COLO668 (cell line): ENCODE measurements around the gene LYZL4.

ENCODE experiments used
- DNase-seq: peaks from one replicate; lab custom pipeline; 2025; ENCODE audit not compliant: unreplicated experiment; lab: John Stamatoyannopoulos, UW

The LYZL4 gene

GRCh38 chr3:42375121-42375800 is 35.1 kb downstream of the LYZL4 start:
- DNase-seq = no peak

GRCh38 chr3:42371776-42372175 is 38.6 kb downstream of the LYZL4 start:
- no peak for DNase-seq

GRCh38 chr3:42369832-42370231 is 40.6 kb downstream of the LYZL4 start:
- DNase-seq = no peak

DNA sequence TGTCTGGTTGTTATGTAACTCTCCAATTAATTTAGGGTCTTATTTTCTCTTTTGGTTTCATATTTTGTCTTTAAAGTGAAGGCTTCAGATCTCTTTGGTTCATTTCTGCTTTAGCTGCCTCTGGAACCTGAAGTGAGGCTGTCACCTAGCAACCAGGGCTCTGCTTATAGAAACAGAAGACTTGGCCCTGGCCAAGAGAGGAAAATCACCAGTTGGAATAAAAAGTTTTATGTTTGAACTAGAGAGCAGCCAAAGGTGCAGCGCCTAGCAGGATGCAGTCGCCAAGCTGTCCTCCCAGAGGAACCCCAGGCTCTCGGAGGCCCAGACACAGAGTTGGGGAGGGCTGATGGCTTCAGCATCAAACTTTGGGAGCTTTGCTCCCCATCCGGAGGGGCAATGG is 41.1 kb downstream of the LYZL4 start:
- DNase-seq = peak; percentile 16

DNA sequence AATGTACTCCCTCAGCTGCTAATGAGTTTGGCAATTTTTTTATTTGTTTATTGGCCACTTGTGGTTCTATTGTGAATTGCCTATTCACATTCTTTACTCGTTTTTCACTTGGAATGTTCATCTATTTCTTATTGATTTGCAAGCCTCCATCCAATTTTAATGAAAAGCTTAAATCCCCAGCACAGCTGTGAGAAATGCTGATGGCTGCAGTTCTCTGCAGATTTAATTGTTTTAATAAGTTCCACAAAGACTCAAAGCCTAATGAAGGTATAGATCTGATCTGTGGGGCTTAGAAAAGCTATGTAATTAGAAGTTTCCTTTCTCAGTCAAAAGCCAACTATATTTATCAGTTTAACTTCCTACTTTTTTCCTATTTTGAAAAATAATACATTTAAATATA is 41.5 kb downstream of the LYZL4 start:
- DNase-seq = no peak

DNA sequence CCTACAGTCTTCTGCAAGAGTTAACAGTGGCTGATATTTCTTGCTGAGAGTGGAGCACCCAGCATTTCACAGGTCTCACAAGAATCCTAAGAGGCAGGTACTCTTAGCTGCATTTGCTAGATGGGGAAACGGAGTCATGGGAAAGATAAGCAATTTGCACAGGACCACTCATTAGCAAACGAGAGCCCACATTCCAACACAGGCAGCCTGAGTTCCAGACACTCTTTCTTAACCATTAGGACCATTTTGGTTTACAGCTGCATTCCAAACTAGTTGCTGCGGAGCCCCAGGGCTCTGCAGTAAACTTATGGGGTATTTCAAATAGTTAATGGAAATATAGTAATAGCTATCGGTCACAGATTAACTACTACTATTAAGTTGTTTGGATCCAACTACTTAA is 42.5 kb downstream of the LYZL4 start:
- no peak for DNase-seq

GRCh38 chr3:42366550-42366949 is 43.9 kb downstream of the LYZL4 start:
- DNase-seq = no peak

DNA sequence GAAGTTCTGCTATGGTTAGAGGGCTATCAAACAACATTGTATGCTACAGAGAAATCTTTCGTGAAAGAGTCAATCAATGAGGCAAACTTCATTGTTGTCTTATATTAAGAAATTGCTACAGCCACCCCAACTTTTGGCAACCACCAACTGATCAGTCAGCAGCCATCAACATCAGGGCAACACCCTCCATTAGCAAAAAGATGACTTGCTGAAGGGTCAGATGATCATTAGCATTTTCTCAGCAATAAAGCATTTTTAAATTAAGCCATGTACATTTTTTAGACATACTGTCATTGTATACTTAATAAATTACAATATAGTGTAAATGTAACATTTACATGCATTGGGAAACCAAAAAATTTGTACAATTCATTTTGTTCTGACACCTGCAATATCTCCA is 53.1 kb downstream of the LYZL4 start:
- no peak for DNase-seq

DNA sequence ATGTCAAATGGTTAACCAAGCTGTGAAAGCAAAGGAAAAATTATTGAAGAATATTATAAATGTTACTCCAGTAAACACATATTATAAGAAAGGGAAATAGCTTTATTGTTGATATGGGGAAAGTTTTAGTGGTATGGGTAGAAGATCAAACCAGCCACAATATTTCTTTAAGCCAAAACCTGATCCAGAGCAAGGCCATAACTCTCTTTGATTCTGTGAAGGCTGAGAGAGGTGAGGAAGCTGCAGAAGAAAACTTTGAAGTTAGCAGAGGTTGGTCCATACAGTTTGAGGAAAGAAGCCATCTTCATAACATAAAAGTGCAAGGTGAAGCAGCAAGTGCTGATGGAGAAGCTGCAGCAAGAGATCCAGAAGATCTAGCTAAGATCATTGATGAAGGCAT is 54.8 kb downstream of the LYZL4 start:
- no peak for DNase-seq

DNA sequence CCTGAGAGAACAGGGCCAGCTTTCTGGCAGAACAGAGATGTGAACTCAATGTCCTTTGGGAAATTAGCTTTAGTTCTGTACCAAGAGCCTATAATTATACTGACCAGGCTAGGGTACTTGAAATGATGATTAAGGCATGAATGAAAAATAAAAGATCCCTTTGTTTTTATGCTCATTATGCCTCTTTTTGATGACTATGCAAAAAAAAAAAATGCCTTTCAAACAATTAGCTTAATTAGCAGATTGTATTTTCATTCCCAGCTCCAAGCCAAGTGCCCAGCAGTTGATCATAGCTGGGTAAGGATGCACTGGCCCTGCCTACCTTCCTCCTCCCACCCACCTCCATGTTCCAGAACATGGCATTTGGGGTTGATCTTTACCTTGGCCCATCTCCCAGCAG is 56.8 kb downstream of the LYZL4 start:
- DNase-seq = no peak

DNA sequence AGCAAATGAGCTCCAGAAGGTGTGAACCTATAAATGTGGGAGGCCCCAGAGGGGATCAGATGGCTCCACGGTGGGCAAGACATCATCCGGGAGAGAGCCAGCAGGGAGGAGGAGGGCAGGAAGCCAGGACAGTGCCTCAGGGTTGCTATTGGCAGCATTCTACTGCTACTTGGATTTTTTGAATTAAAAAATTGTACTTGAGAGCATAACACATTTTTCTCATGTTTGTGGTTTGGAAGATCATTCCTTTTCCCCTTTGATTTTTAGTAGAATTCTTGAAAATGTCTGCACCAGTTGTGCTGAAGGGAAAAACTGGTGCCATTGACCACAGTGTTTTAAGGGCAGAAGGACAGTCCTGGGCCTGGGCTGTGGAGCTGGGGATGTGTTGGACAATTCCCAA is 59.2 kb downstream of the LYZL4 start:
- no peak for DNase-seq

GRCh38 chr3:42349765-42350594 is 60.4 kb downstream of the LYZL4 start:
- DNase-seq = no peak

DNA sequence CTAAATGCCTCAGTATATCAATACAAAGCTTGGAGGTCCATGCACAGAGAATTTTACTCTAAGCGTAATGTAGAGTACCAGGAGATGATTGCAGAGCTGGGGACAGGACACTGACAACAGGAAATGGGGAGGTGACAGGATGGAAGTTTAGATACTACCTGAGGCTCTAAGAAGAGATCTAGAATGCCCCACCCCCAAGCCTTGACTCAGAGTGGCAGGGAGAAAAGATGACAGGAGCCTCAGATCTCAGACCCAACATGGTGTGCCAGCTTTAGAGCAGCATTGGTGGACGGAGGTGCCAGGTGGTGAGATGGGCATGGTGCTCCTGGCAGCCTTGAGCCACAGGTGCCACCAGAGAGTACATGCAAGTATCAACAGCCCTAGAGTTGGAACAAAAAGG is 62.5 kb downstream of the LYZL4 start:
- DNase-seq = no peak
